NCI-H1092 (cell line): ENCODE results near the gene MARCHF6.
"Not testable (repeated sequence)": the region's sequence is repeated elsewhere in the genome, so short reads cannot be mapped to it uniquely, and the experiment has no call there.

Experiments used
- DNase-seq: peaks from one replicate; lab custom pipeline; 2025; lab: John Stamatoyannopoulos, UW

MARCHF6 gene, protein sequence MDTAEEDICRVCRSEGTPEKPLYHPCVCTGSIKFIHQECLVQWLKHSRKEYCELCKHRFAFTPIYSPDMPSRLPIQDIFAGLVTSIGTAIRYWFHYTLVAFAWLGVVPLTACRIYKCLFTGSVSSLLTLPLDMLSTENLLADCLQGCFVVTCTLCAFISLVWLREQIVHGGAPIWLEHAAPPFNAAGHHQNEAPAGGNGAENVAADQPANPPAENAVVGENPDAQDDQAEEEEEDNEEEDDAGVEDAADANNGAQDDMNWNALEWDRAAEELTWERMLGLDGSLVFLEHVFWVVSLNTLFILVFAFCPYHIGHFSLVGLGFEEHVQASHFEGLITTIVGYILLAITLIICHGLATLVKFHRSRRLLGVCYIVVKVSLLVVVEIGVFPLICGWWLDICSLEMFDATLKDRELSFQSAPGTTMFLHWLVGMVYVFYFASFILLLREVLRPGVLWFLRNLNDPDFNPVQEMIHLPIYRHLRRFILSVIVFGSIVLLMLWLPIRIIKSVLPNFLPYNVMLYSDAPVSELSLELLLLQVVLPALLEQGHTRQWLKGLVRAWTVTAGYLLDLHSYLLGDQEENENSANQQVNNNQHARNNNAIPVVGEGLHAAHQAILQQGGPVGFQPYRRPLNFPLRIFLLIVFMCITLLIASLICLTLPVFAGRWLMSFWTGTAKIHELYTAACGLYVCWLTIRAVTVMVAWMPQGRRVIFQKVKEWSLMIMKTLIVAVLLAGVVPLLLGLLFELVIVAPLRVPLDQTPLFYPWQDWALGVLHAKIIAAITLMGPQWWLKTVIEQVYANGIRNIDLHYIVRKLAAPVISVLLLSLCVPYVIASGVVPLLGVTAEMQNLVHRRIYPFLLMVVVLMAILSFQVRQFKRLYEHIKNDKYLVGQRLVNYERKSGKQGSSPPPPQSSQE

DNA sequence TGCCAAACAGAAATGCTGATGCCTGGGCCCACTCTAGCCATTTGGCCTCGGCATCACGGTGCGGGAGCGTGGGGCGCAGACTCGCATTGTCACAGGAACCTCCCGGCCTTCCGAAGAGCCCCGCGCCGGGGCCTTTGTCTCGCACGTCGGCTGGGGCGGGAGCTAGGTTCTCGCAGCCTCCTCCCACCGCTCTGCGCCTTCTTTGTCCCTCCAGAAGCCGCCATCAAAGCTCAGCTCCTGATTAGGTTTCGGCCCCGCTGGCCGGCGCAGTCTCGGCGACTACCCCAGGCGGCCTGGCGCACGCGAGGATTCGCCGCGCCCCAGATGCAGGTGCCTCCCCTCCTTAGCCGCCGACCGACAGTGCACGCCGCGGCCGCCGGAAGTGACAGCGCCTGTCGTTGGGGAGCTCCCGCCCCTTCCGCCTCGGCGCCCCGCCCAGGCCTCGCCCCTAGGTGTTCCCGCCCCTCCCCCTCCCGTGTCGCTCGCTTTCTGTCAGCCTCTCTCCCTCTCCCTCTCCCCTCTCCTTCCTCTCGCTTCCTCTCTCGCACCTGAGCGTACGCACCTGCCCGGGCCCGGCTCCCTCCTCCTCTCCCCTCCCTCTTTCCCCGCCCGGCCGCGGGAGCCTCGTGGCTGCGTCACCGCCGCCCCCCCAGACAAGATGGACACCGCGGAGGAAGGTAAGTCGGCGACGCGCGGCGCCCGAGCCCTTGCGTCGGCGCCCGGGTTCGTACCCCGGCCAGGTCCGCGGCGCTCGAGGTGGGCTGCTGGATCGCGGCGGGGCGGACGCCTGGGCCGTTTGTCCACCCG, at the start of gene MARCHF6:
MARCHF6 (plus strand) TSS at position 455 of the 807 bp plus-strand sequence; CDS start at position 659, 204 bp downstream.
- DNase-seq, result peak; percentile 91

DNA sequence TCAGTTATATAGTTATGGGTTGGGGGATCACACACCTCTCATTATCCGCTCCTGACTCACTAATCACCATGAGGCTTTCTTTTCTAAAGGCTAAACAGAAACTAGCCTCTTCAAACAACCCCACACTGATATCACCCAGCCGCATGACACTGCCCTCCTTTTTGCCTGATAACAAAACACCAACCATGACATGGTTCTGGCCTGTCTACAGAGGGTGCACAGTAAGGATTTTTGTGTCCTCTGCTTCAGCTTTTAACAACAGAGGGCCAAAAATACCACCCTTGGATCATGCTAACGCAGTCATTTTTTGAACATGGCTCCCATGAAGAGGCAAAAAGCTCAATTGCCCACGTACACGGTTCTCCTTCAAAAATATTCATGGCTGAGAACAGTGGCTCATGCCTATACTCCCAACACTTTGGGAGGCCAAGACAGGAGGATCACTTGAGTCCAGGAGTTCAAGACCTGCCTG, 49.8 kb upstream of the MARCHF6 start:
- DNase-seq, result no peak

DNA sequence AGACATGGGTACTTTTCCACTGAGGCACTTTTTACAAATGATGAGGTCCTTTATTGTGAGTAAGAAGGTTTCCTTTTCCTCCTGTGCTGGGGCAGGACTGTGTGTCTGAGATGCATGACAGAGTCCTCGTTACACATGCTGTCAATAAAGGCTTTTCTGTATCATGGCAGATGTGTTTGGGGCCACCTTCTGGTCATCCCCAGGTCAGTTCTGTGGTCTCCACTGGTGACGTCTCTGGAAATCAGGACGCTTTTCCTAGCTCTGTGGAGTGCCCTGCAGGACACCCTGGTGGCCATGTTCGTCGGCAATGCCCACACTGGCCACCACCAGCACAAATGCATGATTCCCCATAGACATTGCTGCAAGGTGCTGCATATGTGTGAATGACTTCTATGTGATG, 48.6 kb upstream of the MARCHF6 start:
- peak; percentile 5 for DNase-seq

DNA sequence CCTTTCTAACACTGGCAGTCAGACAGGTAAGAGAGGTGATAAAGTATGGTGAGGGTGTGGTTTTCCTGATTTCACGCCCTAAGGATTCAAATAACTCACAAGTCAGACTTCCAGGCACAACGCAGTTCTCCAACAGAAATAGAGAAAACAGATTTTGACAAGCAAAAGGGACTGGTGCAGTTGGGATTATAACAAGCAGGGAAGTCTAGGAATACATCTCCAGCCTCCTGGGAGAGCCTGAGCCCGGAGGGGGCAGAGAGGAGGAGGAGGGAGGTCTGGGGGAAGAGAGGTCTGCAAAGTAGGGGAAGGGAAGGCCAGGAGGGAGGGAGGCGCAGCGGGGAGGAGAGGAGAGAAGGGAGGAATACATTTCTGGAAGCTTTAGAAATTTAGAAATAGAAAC, 47.4 kb upstream of the MARCHF6 start:
- no peak for DNase-seq

GRCh38 chr5:10306806-10307205, 46.7 kb upstream of the MARCHF6 start:
- DNase-seq, result peak; percentile 16

GRCh38 chr5:10307206-10308148, 46.0 kb upstream of the MARCHF6 start, which contains the start of gene CMBL:
Gene CMBL, minus strand, starts transcription at chr5:10307902. Its CDS starts 17,140 bp downstream, at chr5:10290762.
- DNase-seq, result peak; percentile 59

GRCh38 chr5:10308844-10309243, 44.7 kb upstream of the MARCHF6 start:
- DNase-seq, result no peak

- no peak for DNase-seq
Observed at GRCh38 chr5:10310066-10310779, 43.3 kb upstream of the MARCHF6 start.

GRCh38 chr5:10310835-10311570, 42.5 kb upstream of the MARCHF6 start:
- DNase-seq, result not testable (repeated sequence)

GRCh38 chr5:10311595-10312425, 41.7 kb upstream of the MARCHF6 start:
- DNase-seq, result no peak

GRCh38 chr5:10315201-10315600, 38.3 kb upstream of the MARCHF6 start:
- DNase-seq, result no peak

GRCh38 chr5:10315824-10316509, 37.5 kb upstream of the MARCHF6 start:
- DNase-seq, result no peak

GRCh38 chr5:10317825-10318682, 35.4 kb upstream of the MARCHF6 start:
- DNase-seq, result no peak

DNA sequence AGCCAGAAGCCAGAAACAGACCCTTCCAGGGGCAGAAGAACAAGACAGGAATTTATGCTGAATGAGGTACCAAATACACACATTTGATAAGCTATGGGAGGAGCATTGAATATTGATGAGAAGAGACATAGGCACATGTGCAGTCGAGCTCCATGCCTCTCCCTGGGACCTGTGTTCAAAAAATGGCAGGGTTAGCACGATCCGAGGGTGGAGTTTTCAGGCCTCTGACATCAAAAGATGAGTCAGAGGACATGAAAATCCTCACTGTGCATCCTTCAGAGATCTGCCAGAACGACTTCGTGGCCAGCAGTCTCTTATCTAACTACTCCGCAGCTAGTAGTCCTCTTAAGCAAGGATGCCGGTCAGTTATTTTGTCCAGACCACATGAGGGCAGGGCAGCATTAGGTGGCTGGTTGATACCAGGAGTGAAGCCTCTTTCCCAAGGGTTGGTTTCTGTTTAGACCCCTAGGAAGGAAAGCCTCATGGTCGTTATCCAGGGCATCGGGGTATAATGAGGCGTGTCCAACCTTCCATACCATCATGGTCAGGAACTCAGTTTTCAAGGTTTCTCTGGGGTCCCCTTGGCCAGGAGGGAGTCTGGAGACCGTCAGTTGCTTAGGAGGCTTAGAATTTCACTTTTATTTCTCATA, 34.2 kb upstream of the MARCHF6 start:
- DNase-seq, result no peak

DNA sequence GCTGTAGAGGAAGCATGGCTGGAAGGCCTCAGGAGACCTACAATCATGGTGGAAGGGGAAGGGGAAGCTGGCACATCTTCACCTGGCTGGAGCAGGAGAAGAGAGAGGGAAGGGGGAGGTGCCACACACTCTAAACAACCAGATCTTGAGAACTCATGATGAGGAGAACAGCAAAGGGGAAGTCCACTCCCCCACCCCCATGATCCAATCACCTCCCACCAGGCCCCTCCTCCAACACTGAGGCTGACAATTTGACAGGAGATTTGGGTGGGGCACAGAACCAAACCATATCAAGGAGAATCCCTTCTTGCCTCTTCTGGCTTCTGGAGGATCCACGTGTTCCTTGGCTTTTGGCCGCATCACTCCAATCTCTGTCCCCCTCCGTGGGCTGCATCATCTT, 32.7 kb upstream of the MARCHF6 start:
- DNase-seq, result no peak

DNA sequence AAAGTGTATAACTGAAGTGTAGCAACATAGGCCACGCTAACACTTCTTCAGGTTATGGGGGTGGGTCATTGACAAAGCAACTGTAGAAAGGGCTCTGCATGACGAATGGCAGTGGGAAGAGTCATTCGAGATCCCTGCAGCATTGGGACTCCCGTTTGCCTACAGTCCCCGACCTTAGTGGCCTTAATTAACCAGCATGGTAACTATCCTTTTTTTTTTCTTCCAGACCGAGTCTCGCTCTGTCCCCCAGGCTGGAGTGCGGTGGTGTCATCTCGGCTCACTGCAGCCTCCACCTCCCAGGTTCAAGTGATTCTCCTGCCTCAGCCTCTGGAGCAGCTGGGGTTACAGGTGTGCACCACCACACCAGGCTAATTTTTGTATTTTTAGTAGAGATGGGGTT, 31.6 kb upstream of the MARCHF6 start:
- DNase-seq, result no peak
